ENCODE results near the gene GOLGA6L4.
"Not testable (repeated sequence)": the region's sequence is repeated elsewhere in the genome, so short reads cannot be mapped to it uniquely, and the experiment has no call there.

GOLGA6L4 gene, protein sequence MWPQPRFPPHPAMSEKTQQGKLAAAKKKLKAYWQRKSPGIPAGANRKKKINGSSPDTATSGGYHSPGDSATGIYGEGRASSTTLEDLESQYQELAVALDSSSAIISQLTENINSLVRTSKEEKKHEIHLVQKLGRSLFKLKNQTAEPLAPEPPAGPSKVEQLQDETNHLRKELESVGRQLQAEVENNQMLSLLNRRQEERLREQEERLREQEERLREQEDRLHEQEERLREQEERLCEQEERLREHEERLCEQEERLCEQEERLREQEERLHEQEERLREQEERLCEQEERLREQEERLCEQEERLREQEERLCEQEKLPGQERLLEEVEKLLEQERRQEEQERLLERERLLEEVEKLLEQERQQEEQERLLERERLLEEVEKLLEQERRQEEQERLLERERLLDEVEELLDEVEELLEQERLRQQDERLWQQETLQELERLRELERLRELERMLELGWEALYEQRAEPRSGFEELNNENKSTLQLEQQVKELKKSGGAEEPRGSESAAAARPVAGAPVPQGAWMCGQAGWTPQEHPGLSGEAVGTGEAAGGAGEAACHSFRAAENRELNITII

DNA sequence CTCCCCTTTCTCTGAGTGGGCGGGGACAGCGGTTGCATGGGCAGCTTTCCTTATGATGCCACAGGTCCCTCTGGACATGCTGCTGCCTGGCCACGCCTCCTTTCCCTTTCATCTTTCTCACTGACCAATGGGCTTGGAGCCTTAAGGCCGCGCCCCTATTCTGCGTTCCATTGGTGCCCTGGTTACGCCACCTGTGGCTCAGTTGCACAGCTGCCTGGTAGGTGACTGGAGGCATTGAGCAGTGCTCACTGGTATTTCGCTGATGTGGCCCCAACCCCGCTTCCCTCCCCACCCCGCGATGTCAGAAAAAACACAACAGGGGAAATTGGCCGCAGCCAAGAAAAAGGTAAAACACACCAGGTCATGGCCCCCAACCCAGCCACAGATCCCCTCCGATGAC is at the start of gene GOLGA6L4:
Gene GOLGA6L4, plus strand, starts transcription at position 201 of the 400 bp plus-strand sequence. Its CDS starts 62 bp downstream, at position 263.
- not testable (repeated sequence) for DNase-seq

DNA sequence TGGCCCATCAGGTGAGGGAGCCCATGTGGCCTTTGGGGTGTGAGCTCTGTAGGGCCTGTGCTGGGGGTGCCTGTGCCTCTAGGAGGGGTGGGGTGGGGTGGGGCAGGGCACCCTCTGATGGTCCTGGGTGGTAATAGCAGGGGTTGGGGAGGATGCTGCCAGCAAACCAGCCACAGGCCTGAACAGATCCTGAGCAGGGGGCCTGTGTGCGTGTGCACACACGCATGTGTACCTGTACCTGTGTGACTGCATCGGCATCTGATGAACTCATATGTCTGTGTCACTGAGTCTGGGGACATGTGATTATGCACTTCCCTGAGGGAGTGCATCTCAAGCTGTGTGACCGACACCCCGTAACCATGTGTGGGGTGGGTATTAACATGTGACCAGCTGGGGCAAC is 42.6 kb upstream of the GOLGA6L4 start:
- not testable (repeated sequence) for DNase-seq

DNA sequence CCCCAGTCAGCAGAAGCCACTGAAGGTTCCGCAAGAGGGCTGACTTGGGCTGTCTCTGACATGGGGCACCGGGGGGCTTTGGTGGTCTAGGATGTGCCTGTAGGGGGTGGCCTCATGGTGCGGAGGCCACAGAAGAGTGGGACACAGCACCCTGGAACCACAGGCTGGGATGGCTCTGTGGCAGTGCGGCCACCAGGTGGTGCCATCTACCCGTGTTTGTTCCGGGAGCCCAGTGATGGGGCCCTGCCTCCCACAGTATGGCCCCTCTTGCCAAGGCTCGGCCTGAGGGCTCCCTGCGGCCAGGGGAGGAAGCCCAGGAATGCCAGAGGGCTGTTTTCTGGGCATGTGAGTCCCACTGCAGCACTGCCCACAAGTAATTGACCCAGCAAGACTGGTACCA is 40.0 kb upstream of the GOLGA6L4 start:
- not testable (repeated sequence) for DNase-seq

DNA sequence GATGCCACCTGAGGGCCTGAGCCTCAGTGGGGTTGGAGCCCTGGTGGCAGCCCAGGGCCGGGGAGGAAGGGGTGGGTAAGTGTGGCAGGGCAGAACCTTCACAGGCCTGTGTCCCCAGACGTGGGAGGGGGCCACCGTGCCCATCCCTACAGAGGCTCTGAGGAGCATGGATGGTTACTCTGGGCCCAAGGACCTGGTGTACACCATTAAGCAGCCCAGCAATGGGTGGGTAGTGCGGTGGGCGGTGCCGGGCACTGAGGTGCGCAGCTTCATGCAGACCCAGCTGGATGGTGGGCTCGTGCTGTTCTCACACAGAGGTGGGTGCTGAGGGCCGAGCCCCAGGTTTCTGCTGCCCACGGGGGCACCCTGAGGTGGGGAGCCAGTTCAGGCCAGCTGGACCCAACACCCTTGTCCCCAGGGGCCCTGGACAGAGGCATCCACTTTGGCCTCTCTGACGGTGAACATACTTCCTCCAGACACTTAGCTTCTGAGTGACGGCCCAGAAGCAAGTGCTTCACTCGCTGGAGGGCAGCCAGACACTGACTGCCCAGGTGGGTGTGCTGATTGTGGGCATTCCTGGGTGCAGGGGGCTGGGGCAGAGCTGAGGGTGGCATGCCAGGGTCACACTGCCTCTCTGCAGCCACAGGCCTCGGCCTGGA is 38.9 kb upstream of the GOLGA6L4 start:
- DNase-seq = not testable (repeated sequence)

DNA sequence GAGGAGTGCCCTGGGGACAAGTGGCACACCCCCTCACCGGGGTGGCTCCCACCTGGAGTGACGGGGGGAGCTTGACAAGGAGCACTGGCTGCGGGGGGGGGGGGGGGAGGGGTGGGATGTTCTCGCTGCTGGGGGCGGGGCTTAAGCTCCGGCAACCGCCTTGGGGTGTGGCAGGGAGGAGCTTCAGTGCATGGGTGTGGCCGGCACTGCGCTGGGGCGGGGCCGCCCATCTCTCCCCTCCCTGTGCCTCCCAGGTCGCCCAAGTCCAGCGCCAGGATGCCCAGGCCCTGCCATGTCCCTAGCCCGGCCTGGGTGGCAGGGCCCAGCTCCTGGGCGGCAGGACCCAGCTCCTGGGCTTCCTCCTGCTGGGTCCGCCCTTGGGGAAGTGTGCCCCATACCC is 35.7 kb upstream of the GOLGA6L4 start:
- DNase-seq = not testable (repeated sequence)

DNA sequence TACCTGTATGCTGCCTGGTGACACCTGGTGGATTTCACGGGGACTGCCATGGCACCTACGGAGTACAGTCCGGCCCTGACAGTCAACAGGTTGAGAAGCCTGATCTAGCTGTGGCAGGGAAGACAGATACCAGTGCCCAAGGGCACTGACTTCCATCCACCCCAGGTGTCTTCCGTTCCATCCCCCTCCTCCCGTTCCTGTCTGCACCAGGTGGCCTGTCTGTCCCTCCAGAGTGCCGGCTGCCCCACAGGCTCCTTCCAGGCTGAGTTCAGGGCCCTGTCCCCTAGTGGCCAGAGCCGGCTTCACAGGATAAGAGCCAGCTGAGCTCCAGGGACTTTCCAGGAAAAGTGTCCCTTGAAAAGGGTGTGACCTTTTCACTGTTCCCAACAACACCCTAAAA is 10.9 kb downstream of the GOLGA6L4 start:
- DNase-seq = not testable (repeated sequence)

All from NCI-H146 (cell line).